Heart left ventricle (tissue), 16 donors: ENCODE data around the gene IFNGR2. TPM values are rescaled to one million over a fixed set of nuclear protein-coding genes. Genes with fewer than 3 reads are reported as not detected.

ENCODE experiments used
- ATAC-seq, 4 donors: fragments of 200-7000 bp; cut with Tn5 transposase; one replicate each; pipeline ENCODE4 v1.9.1; 2020 to 2022; ENCODE audit warnings: moderate library complexity in 4 of 4, mild to moderate bottlenecking in 3 of 4, moderate number of reproducible peaks in 1 of 4
- DNase-seq, 5 donors: peaks; one replicate each; pipeline ENCODE4 v3.0.0-alpha.2; 2020
- H3K27ac ChIP-seq, 12 donors: fragments of 200-600 bp; sonication (generic) in 4 of 12; one replicate each; pipeline versions ENCODE4 v1.5.0 to v1.8.0; 2016 to 2022; ENCODE audit warnings: mild to moderate bottlenecking in 2 of 12
- H3K27me3 ChIP-seq, 9 donors: fragments of 200-600 bp; sonication (generic) in 2 of 9; one replicate each; pipeline versions ENCODE4 v1.5.1 to v1.8.0; 2016 to 2022; ENCODE audit warnings: mild to moderate bottlenecking in 3 of 9
- H3K36me3 ChIP-seq, 9 donors: fragments of 200-600 bp; sonication (generic) in 2 of 9; one replicate each; pipeline versions ENCODE4 v1.5.0 to v1.8.0; 2018 to 2022; ENCODE audit warnings: mild to moderate bottlenecking in 2 of 9
- H3K4me1 ChIP-seq, 12 donors: fragments of 200-600 bp; sonication (generic) in 4 of 12; one replicate each; pipeline versions ENCODE4 v1.5.0 to v1.8.0; 2016 to 2022; ENCODE audit warnings: mild to moderate bottlenecking in 3 of 12
- H3K4me3 ChIP-seq, 12 donors: fragments of 200-600 bp; sonication (generic) in 4 of 12; one replicate each; pipeline versions ENCODE4 v1.5.0 to v1.8.0; 2017 to 2022; ENCODE audit warnings: mild to moderate bottlenecking in 9 of 12, moderate library complexity in 4 of 12
- H3K9me3 ChIP-seq, 12 donors: fragments of 200-600 bp; sonication (generic) in 4 of 12; one replicate each; pipeline versions ENCODE4 v1.5.0 to v1.8.0; 2016 to 2022; ENCODE audit warnings: mild to moderate bottlenecking in 1 of 12
- CTCF ChIP-seq, 12 donors: fragments of 200-600 bp; sonication (generic) in 4 of 12; IDR thresholded peaks; one replicate each; pipeline versions ENCODE4 v1.5.0 to v1.8.0; 2018 to 2022; ENCODE audit warnings: antibody characterized with exemption in 12 of 12, mild to moderate bottlenecking in 5 of 12
- POLR2A ChIP-seq, 2 donors: fragments of 450-650 bp; IDR thresholded peaks; one replicate each; pipeline ENCODE4 v1.6.1; 2017; ENCODE audit warnings: antibody characterized with exemption in 2 of 2, mild to moderate bottlenecking in 2 of 2, moderate library complexity in 2 of 2
- WGBS, 4 donors: extraction: QIAGEN DNeasy Blood & Tissue Kit in 2 of 4; methylation state at CpG; one replicate each; pipeline versions ENCODE4 v1.1.5 to v1.1.7; 2013 to 2018; 5-methylcytosine and 5-hydroxymethylcytosine counted together
- intact Hi-C, 10 donors: fragments of 100-400 bp; cut with DNase I; formaldehyde crosslinking; loops; one replicate each; pipeline versions ENCODE4 v1.11.1 to v1.14.2; 2022
- polyA plus RNA-seq, 2 donors: library from polyadenylated mRNA; stranded (reverse); fragments of 200-250 nt; gene quantifications; one replicate each; pipeline ENCODE4 v1.2.3, GENCODE V29; 2013
- total RNA-seq, 9 donors: library from RNA; depleted of rRNA in 2 of 9; stranded (reverse); fragments of >200 nt in 2 of 9; fragmentation: NEBNext Ultra II Directional in 3 of 9; extraction: Animal tissue kit (Norgen Biotek cat#: 25700) in 3 of 9; gene quantifications; one replicate each; pipeline versions ENCODE4 v1.1.0 to v1.2.4, GENCODE V29; 2016 to 2023
- donor health status: ischemic (EF 13 %, LVEDD 7.1; RV severe dilation, severe dysfunction).
- donor health status: healthy with polysubstance abuse.
- donor health status: DM: no; HTN: yes; CAD: no.
- donor health status: DM: no; HTN: no; CAD: no.
- donor health status: ischemic (EF 25% LVEDD 6.9; RV normal size, moderate dysfunction).
- donor health status: ischemic (EF 25% LVEDD 5.7; RV mildly dilated, moderate dysfunction).
- donor health status: healthy.
- donor health status: DM: yes; HTN: yes; CAD: no.
- donor health status: ischemic (EF 35%, LVEDD 5.7; RV mildly dilated, moderate dysfunction).
- donor health status: nonischemic (EF 11% LVEDD 7.7; RV severe dilation, severe dysfunction).
- donor health status: DM: yes; HTN: yes; CAD: no.
- donor health status: PGD.
- donor health status: ischemic (EF 29% LVEDD 5.4; RV normal size, mild dysfunction).
- donor health status: nonischemic (EF 23%, LVEDD 6.1; RV moderate dilation, normal function).

Gene IFNGR2
- total and polyA plus RNA-seq, 11 donors: 25.1 to 83.3 (median 33.5) TPM

- intact Hi-C loops: loop anchor here in 1 of 10 donors (5.0 kb wide), 1 partner anchor 61 kb away; the partner anchor contains the start of genes GART and SON
- 87 to 94% (median 90%) methylated on average over 8 to 9 of the region's 9 CpGs for WGBS, 4 donors
- H3K27ac ChIP-seq: no peak overlapping the region
- no peak overlapping the region for H3K4me3 ChIP-seq
- peaks cover 0 to 26% (median 12%) of the 10 kb centered on the region in 12 donors for H3K4me1 ChIP-seq
- no peaks in the 10 kb centered on the region for H3K27me3 ChIP-seq
- no peak for ATAC-seq
- DNase-seq: no peak
- no peaks in the 10 kb centered on the region for H3K36me3 ChIP-seq
- TF ChIP-seq CTCF (IDR thresholded peaks at IDR 0.05) (no peak), POLR2A (IDR thresholded peaks at IDR 0.05) (no peak)
- H3K9me3 ChIP-seq: no peaks in the 10 kb centered on the region
Measured at GRCh38 chr21:33481314-33481943, 78.2 kb downstream of the IFNGR2 start.

Other genes with a start within 250 kb of the IFNGR2 start
- gene IFNAR2, start 173.5 kb upstream of the IFNGR2 start, total RNA-seq: 10 to 100 TPM in 7 of 9 donors, 1 to 10 TPM in 2; 6.5 to 46.7 (median 12.9) TPM
- 1 to 10 TPM; 8.2 to 9.6 TPM for gene IFNAR2, start 173.5 kb upstream of the IFNGR2 start, polyA plus RNA-seq
- gene IL10RB, start 137.0 kb upstream of the IFNGR2 start, total RNA-seq: 10 to 100 TPM in 3 of 9 donors, 1 to 10 TPM in 6; 4.5 to 28.2 (median 8.3) TPM
- 10 to 100 TPM in 1 of 2 donors, 1 to 10 TPM in 1; 7.4 to 12.9 TPM for gene IL10RB, start 137.0 kb upstream of the IFNGR2 start, polyA plus RNA-seq
- gene IFNAR1, start 78.4 kb upstream of the IFNGR2 start, total RNA-seq: 10 to 100 TPM; 15.6 to 38.9 (median 22.5) TPM
- gene IFNAR1, start 78.4 kb upstream of the IFNGR2 start, polyA plus RNA-seq: 10 to 100 TPM in 1 of 2 donors, 1 to 10 TPM in 1; 6.5 to 35.9 TPM
- gene TMEM50B, start 76.6 kb downstream of the IFNGR2 start, total RNA-seq: 10 to 100 TPM; 23.5 to 44.2 (median 31.2) TPM
- gene TMEM50B, start 76.6 kb downstream of the IFNGR2 start, polyA plus RNA-seq: 10 to 100 TPM; 26.5 to 47.4 TPM
- gene DNAJC28, start 88.3 kb downstream of the IFNGR2 start, total RNA-seq: 10 to 100 TPM in 1 of 9 donors, 1 to 10 TPM in 8; 2.5 to 10.3 (median 6.6) TPM
- 1 to 10 TPM; 3.1 to 5.8 TPM for gene DNAJC28, start 88.3 kb downstream of the IFNGR2 start, polyA plus RNA-seq
- gene GART, start 138.7 kb downstream of the IFNGR2 start, total RNA-seq: 10 to 100 TPM; 35.7 to 53.1 (median 40.7) TPM
- gene GART, start 138.7 kb downstream of the IFNGR2 start, polyA plus RNA-seq: 10 to 100 TPM in 1 of 2 donors, 1 to 10 TPM in 1; 9.0 to 48.6 TPM
- 100 to 1,000 TPM in 8 of 9 donors, 10 to 100 TPM in 1; 90.7 to 201 (median 134) TPM for gene SON, start 139.6 kb downstream of the IFNGR2 start, total RNA-seq
- 10 to 100 TPM; 78.0 to 99.6 TPM for gene SON, start 139.6 kb downstream of the IFNGR2 start, polyA plus RNA-seq
- gene DONSON, start 185.3 kb downstream of the IFNGR2 start, total RNA-seq: 1 to 10 TPM; 4.0 to 9.3 (median 5.4) TPM
- 10 to 100 TPM in 1 of 2 donors, 1 to 10 TPM in 1; 5.8 to 18.6 TPM for gene DONSON, start 185.3 kb downstream of the IFNGR2 start, polyA plus RNA-seq
- gene CRYZL1, start 238.3 kb downstream of the IFNGR2 start, total RNA-seq: 10 to 100 TPM; 15.2 to 33.8 (median 25.3) TPM
- 10 to 100 TPM; 17.0 to 17.7 TPM for gene CRYZL1, start 238.3 kb downstream of the IFNGR2 start, polyA plus RNA-seq
- gene ITSN1, start 239.1 kb downstream of the IFNGR2 start, total RNA-seq: 10 to 100 TPM; 22.8 to 51.5 (median 42.3) TPM
- gene ITSN1, start 239.1 kb downstream of the IFNGR2 start, polyA plus RNA-seq: 10 to 100 TPM; 17.2 to 25.9 TPM